GM19452 (cell line): Measurements from ENCODE around the gene OSBPL5.

Experiments
- ATAC-seq: cut with Tn5 transposase; IDR thresholded peaks from one replicate; pipeline ENCODE4 v1.9.1; 2021; ENCODE audit not compliant: unreplicated experiment

Gene OSBPL5

GRCh38 chr11:3164552-3165151, 458 bp downstream of the OSBPL5 start:
- no peak for ATAC-seq

GRCh38 chr11:3164138-3164551, 965 bp downstream of the OSBPL5 start:
- no peak for ATAC-seq

- no peak for ATAC-seq
These were observed 1.7 kb downstream of the OSBPL5 start for GRCh38 chr11:3163241-3163981.

GRCh38 chr11:3162410-3163240, 2.5 kb downstream of the OSBPL5 start:
- no peak for ATAC-seq

GRCh38 chr11:3161720-3162409, 3.2 kb downstream of the OSBPL5 start:
- ATAC-seq, result no peak

- ATAC-seq, result no peak
These were observed 3.8 kb downstream of the OSBPL5 start for GRCh38 chr11:3161309-3161708.

GRCh38 chr11:3160252-3161031, 4.7 kb downstream of the OSBPL5 start:
- ATAC-seq, result no peak

GRCh38 chr11:3159296-3160190, 5.6 kb downstream of the OSBPL5 start:
- ATAC-seq, result no peak

- no peak for ATAC-seq
These were observed 6.3 kb downstream of the OSBPL5 start for GRCh38 chr11:3158821-3159220.

GRCh38 chr11:3158131-3158591, 6.9 kb downstream of the OSBPL5 start:
- no peak for ATAC-seq

- no peak for ATAC-seq
These were observed 7.6 kb downstream of the OSBPL5 start for GRCh38 chr11:3157381-3158130.

GRCh38 chr11:3156661-3157311, 8.3 kb downstream of the OSBPL5 start:
- ATAC-seq, result no peak

- ATAC-seq, result no peak
These were observed 8.8 kb downstream of the OSBPL5 start for GRCh38 chr11:3156282-3156660.

- ATAC-seq, result no peak
These were observed 9.3 kb downstream of the OSBPL5 start for GRCh38 chr11:3155691-3156258.

- no peak for ATAC-seq
These were observed 9.9 kb downstream of the OSBPL5 start for GRCh38 chr11:3155216-3155615.

GRCh38 chr11:3154001-3154599, 11.0 kb downstream of the OSBPL5 start:
- ATAC-seq, result no peak

GRCh38 chr11:3153291-3153861, 11.7 kb downstream of the OSBPL5 start:
- ATAC-seq, result no peak
